Ishikawa (cell line): ENCODE measurements around the gene RHOT2.

Experiments used
- EGR1 ChIP-seq: IDR thresholded peaks from 2 replicates; pipeline ENCODE4 v1.6.1; 2012
- EP300 ChIP-seq: IDR thresholded peaks from 2 replicates; pipeline ENCODE4 v1.6.1; 2012; ENCODE audit warnings: borderline replicate concordance
- TAF1 ChIP-seq: IDR thresholded peaks from 2 replicates; pipeline ENCODE4 v1.6.1; 2012; ENCODE audit warnings: low read depth, mild to moderate bottlenecking
- YY1 ChIP-seq: IDR thresholded peaks from 2 replicates; pipeline ENCODE4 v1.6.1; 2012; ENCODE audit warnings: low read depth

GRCh38 chr16:661184-661821 lies 6.6 kb upstream of the RHOT2 start:
- TF ChIP-seq EGR1, result no peak
- TF ChIP-seq YY1, result no peak
- TF ChIP-seq TAF1, result no peak
- TF ChIP-seq EP300, result no peak
